DND-41 (cell line): ENCODE measurements around the gene CGRRF1.

ENCODE experiments used
- ATAC-seq: fragments of 200-7000 bp; cut with Tn5 transposase; 3 replicates; pipeline ENCODE4 v1.9.1; 2021; ENCODE audit warnings: low read depth; ENCODE audit not compliant: insufficient read depth
- DNase-seq: peaks from one replicate; pipeline ENCODE4 v3.0.0-alpha.2; 2020
- H2AFZ ChIP-seq: 2 replicates; pipeline ENCODE4 v1.6.0; 2012; ENCODE audit warnings: low read depth, low read length
- H3K27ac ChIP-seq: 2 replicates; pipeline ENCODE4 v1.5.1; 2012; ENCODE audit warnings: low read length, inconsistent platforms
- H3K27me3 ChIP-seq: fragments of 200-600 bp; sonication (generic); 2 replicates; pipeline ENCODE4 v1.6.0; 2012; ENCODE audit warnings: low read length, mild to moderate bottlenecking, inconsistent platforms; ENCODE audit not compliant: insufficient read depth, poor library complexity
- H3K36me3 ChIP-seq: 2 replicates; pipeline ENCODE4 v1.5.1; 2012; ENCODE audit warnings: low read length, inconsistent platforms; ENCODE audit not compliant: insufficient read depth
- H3K4me1 ChIP-seq: 2 replicates; pipeline ENCODE4 v1.5.1; 2012; ENCODE audit warnings: mild to moderate bottlenecking, low read length; ENCODE audit not compliant: insufficient read depth
- H3K4me2 ChIP-seq: 2 replicates; pipeline ENCODE4 v1.6.0; 2012; ENCODE audit warnings: mild to moderate bottlenecking, moderate library complexity, low read length, inconsistent platforms; ENCODE audit not compliant: insufficient read depth
- H3K4me3 ChIP-seq, 2 experiments: fragments of 200-600 bp in 1 of 2; shearing (Covaris generic) in 1 of 2; 2 replicates each; pipeline ENCODE4 v1.5.1; 2012 to 2016; ENCODE audit warnings: inconsistent platforms in 2 of 2, low read length in 2 of 2, mild to moderate bottlenecking in 2 of 2, low read depth in 1 of 2, moderate library complexity in 1 of 2
- H3K79me2 ChIP-seq: 2 replicates; pipeline ENCODE4 v1.6.0; 2012; ENCODE audit warnings: low read length, inconsistent platforms; ENCODE audit not compliant: insufficient read depth
- H3K9ac ChIP-seq: 2 replicates; pipeline ENCODE4 v1.6.0; 2012; ENCODE audit warnings: low read depth, mild to moderate bottlenecking, inconsistent platforms, low read length, moderate library complexity
- H3K9me3 ChIP-seq: 2 replicates; pipeline ENCODE4 v1.5.1; 2012; ENCODE audit warnings: low read length, moderate library complexity, mild to moderate bottlenecking, inconsistent platforms; ENCODE audit not compliant: insufficient read depth, severe bottlenecking
- H4K20me1 ChIP-seq: 2 replicates; pipeline ENCODE4 v1.6.0; 2012; ENCODE audit warnings: low read length; ENCODE audit not compliant: insufficient read depth
- EZH2 ChIP-seq: IDR thresholded peaks from 3 replicates; pipeline ENCODE4 v1.6.1; 2012; ENCODE audit warnings: borderline replicate concordance, low read depth, mild to moderate bottlenecking, moderate library complexity, low read length, inconsistent platforms; ENCODE audit not compliant: severe bottlenecking
- TF ChIP-seq, protein P1 (sequence below): IDR thresholded peaks from 2 replicates; pipeline ENCODE4 v1.5.1; 2012; ENCODE audit warnings: borderline replicate concordance, low read length, moderate library complexity, mild to moderate bottlenecking; ENCODE audit not compliant: poor library complexity, severe bottlenecking; ENCODE audit errors: extremely low read depth

The CGRRF1 gene

DNA sequence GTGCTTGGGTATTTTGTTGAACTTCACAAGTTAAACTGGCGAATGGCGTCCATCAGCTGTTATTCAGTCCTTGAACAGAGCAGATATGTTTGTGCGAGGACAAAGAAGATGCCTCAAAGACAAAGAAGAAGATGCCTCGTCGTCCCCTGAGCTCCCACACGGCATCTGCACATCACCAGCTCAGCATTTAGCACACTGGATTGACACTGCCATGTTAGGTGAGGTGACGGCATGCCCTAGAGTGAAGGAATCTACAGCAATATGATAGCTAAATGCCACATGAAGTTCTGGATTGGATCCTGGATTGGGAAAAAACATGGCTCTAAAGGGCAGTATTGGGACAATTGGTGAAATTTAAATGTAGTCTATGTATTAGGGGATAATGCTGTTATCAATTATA is 72.6 kb downstream of the CGRRF1 start:
- H3K4me2 ChIP-seq, result no peak overlapping the region
- H3K27me3 ChIP-seq, result peaks cover 15% of the 10 kb centered on the region
- no peaks in the 10 kb centered on the region for H3K36me3 ChIP-seq
- H2AFZ ChIP-seq, result no peak overlapping the region
- H3K9ac ChIP-seq, result no peak overlapping the region
- no peaks in the 10 kb centered on the region for H3K4me1 ChIP-seq
- no peak for ATAC-seq
- no peaks in the 10 kb centered on the region for H3K9me3 ChIP-seq
- H3K27ac ChIP-seq, result no peak overlapping the region
- H4K20me1 ChIP-seq, result no peaks in the 10 kb centered on the region
- TF ChIP-seq, protein P1, sequence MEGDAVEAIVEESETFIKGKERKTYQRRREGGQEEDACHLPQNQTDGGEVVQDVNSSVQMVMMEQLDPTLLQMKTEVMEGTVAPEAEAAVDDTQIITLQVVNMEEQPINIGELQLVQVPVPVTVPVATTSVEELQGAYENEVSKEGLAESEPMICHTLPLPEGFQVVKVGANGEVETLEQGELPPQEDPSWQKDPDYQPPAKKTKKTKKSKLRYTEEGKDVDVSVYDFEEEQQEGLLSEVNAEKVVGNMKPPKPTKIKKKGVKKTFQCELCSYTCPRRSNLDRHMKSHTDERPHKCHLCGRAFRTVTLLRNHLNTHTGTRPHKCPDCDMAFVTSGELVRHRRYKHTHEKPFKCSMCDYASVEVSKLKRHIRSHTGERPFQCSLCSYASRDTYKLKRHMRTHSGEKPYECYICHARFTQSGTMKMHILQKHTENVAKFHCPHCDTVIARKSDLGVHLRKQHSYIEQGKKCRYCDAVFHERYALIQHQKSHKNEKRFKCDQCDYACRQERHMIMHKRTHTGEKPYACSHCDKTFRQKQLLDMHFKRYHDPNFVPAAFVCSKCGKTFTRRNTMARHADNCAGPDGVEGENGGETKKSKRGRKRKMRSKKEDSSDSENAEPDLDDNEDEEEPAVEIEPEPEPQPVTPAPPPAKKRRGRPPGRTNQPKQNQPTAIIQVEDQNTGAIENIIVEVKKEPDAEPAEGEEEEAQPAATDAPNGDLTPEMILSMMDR, result no peak
- no peak for TF ChIP-seq EZH2
- no peaks in the 10 kb centered on the region for H3K79me2 ChIP-seq
- DNase-seq, result no peak
- no peak overlapping the region for H3K4me3 ChIP-seq

DNA sequence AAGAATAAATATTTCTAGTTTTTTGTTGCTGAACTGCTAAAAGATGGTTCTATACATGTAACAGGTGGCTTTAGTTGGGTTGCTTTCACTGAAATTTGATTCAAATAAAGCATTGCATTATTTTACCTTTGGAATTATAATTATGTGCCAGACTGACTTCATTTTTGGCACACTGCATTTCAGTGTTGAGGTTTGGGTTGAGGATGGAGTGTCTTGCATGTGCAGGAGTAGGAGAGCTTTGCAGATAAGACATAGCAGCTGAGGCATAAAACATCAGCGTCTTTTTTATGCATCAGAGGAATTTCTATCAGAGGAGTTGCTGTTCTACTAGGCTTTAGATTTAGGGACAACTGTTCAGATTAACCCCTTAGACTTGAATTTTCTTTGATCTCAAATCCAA is 74.4 kb downstream of the CGRRF1 start:
- no peaks in the 10 kb centered on the region for H3K9me3 ChIP-seq
- no peak for TF ChIP-seq EZH2
- TF ChIP-seq, protein P1, result no peak
- no peaks in the 10 kb centered on the region for H3K79me2 ChIP-seq
- no peak overlapping the region for H3K9ac ChIP-seq
- no peak for DNase-seq
- H3K4me3 ChIP-seq, result no peak overlapping the region
- H3K4me1 ChIP-seq, result no peaks in the 10 kb centered on the region
- no peak overlapping the region for H3K27ac ChIP-seq
- no peak overlapping the region for H3K4me2 ChIP-seq
- H3K27me3 ChIP-seq, result peaks cover 15% of the 10 kb centered on the region
- H2AFZ ChIP-seq, result no peak overlapping the region
- no peak for ATAC-seq
- no peaks in the 10 kb centered on the region for H4K20me1 ChIP-seq
- H3K36me3 ChIP-seq, result no peaks in the 10 kb centered on the region

DNA sequence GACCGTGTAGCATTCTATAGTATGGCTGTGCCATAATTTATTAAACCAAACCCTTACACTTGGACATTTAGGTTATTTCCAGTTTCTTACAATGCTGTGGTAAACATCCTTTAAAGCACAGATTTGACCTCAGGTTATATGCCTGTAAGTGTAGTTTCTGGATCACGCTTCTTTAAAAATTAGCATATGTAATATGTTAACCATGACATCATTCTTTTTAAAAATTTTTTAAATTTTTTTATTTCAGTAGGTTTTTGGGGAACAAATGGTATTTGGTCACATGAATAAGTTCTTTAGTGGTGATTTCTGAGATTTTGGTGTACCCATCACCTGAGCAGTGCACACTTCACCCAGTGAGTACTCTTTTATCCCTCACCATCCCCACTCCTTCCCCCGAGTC is 75.5 kb downstream of the CGRRF1 start:
- no peaks in the 10 kb centered on the region for H3K36me3 ChIP-seq
- no peaks in the 10 kb centered on the region for H3K4me1 ChIP-seq
- no peak for TF ChIP-seq EZH2
- TF ChIP-seq, protein P1, result no peak
- H3K4me2 ChIP-seq, result no peak overlapping the region
- ATAC-seq, result no peak
- no peak overlapping the region for H3K27ac ChIP-seq
- no peak for DNase-seq
- H4K20me1 ChIP-seq, result no peaks in the 10 kb centered on the region
- H3K27me3 ChIP-seq, result peaks cover 15% of the 10 kb centered on the region
- H3K9me3 ChIP-seq, result no peaks in the 10 kb centered on the region
- no peak overlapping the region for H3K4me3 ChIP-seq
- H3K79me2 ChIP-seq, result no peaks in the 10 kb centered on the region
- no peak overlapping the region for H2AFZ ChIP-seq
- H3K9ac ChIP-seq, result no peak overlapping the region
